DOHH2 (cell line): ENCODE data around the gene ESYT3.

ENCODE experiments used
- H3F3A ChIP-seq: fragments of 200-600 bp; sonication (generic), shearing (Covaris generic); 2 replicates; pipeline ENCODE4 v1.6.0; 2016; ENCODE audit warnings: antibody characterized with exemption, mild to moderate bottlenecking; ENCODE audit not compliant: control insufficient read depth, insufficient read depth
- H3K27ac ChIP-seq: fragments of 200-600 bp; sonication (generic); 2 replicates; pipeline ENCODE4 v1.5.1; 2014; ENCODE audit warnings: low read depth, mild to moderate bottlenecking, low read length, moderate library complexity
- H3K27me3 ChIP-seq: fragments of 200-600 bp; sonication (generic); 2 replicates; pipeline ENCODE4 v1.6.1; 2014; ENCODE audit warnings: mild to moderate bottlenecking, low read length, mixed read lengths; ENCODE audit not compliant: control insufficient read depth
- H3K36me3 ChIP-seq: fragments of 200-600 bp; sonication (generic); 2 replicates; pipeline ENCODE4 v1.6.1; 2014; ENCODE audit warnings: mild to moderate bottlenecking, low read length, moderate library complexity, mixed read lengths; ENCODE audit not compliant: control insufficient read depth
- H3K4me1 ChIP-seq: fragments of 200-600 bp; sonication (generic); 2 replicates; pipeline ENCODE4 v1.6.1; 2014; ENCODE audit warnings: mild to moderate bottlenecking, low read length, mixed read lengths; ENCODE audit not compliant: control insufficient read depth
- H3K4me2 ChIP-seq: fragments of 200-600 bp; sonication (generic); 2 replicates; pipeline ENCODE4 v1.6.0; 2014; ENCODE audit warnings: mild to moderate bottlenecking, low read length, moderate library complexity
- H3K4me3 ChIP-seq: fragments of 200-600 bp; sonication (generic); 2 replicates; pipeline ENCODE4 v1.5.1; 2014; ENCODE audit warnings: mild to moderate bottlenecking, low read length, mixed read lengths
- H3K79me2 ChIP-seq: fragments of 200-600 bp; sonication (generic); 2 replicates; pipeline ENCODE4 v1.6.1; 2014; ENCODE audit warnings: mild to moderate bottlenecking, low read length, mixed read lengths; ENCODE audit not compliant: control insufficient read depth
- H3K9me2 ChIP-seq: fragments of 200-600 bp; sonication (generic); replicated peaks from 2 replicates; pipeline ENCODE4 v1.6.1; 2014; ENCODE audit warnings: mild to moderate bottlenecking, low read length, mixed read lengths; ENCODE audit not compliant: control insufficient read depth
- H3K9me3 ChIP-seq: fragments of 200-600 bp; sonication (generic); 2 replicates; pipeline ENCODE4 v1.6.1; 2014; ENCODE audit warnings: antibody characterized with exemption, low read length, mixed read lengths; ENCODE audit not compliant: control insufficient read depth, insufficient read depth
- H4K20me1 ChIP-seq: fragments of 200-600 bp; sonication (generic); 2 replicates; pipeline ENCODE4 v1.6.0; 2014; ENCODE audit warnings: low read depth, mild to moderate bottlenecking, antibody characterized with exemption, low read length, moderate library complexity; ENCODE audit not compliant: control insufficient read depth, insufficient read depth
- EZH2phosphoT487 ChIP-seq: fragments of 200-600 bp; sonication (generic); IDR thresholded peaks from 2 replicates; pipeline ENCODE4 v1.6.1; 2017; ENCODE audit warnings: borderline replicate concordance, mild to moderate bottlenecking, antibody characterized with exemption, low read length, moderate library complexity, mixed read lengths
- TF ChIP-seq, protein P1 (sequence below): fragments of 200-600 bp; sonication (generic); IDR thresholded peaks from one replicate; pipeline ENCODE4 v1.5.1; 2014; ENCODE audit warnings: antibody characterized with exemption, mild to moderate bottlenecking, low read depth, low read length; ENCODE audit not compliant: poor library complexity, severe bottlenecking

ESYT3 gene

GRCh38 chr3:138394686-138395085 lies 39.7 kb upstream of the ESYT3 start:
- Histone ChIP-seq H4K20me1 (no peaks in the 10 kb centered on the region), H3K4me3 (no peak overlapping the region), H3K9me3 (no peaks in the 10 kb centered on the region), H3K4me1 (peaks cover 3% of the 10 kb centered on the region; the same call in 1 of the 2 replicates), H3K9me2 (no peaks in the 10 kb centered on the region), H3K79me2 (no peaks in the 10 kb centered on the region), H3F3A (no peaks in the 10 kb centered on the region), H3K27ac (no peak overlapping the region), H3K4me2 (no peak overlapping the region), H3K36me3 (no peaks in the 10 kb centered on the region), H3K27me3 (peaks cover 11% of the 10 kb centered on the region)
- TF ChIP-seq, protein P1, sequence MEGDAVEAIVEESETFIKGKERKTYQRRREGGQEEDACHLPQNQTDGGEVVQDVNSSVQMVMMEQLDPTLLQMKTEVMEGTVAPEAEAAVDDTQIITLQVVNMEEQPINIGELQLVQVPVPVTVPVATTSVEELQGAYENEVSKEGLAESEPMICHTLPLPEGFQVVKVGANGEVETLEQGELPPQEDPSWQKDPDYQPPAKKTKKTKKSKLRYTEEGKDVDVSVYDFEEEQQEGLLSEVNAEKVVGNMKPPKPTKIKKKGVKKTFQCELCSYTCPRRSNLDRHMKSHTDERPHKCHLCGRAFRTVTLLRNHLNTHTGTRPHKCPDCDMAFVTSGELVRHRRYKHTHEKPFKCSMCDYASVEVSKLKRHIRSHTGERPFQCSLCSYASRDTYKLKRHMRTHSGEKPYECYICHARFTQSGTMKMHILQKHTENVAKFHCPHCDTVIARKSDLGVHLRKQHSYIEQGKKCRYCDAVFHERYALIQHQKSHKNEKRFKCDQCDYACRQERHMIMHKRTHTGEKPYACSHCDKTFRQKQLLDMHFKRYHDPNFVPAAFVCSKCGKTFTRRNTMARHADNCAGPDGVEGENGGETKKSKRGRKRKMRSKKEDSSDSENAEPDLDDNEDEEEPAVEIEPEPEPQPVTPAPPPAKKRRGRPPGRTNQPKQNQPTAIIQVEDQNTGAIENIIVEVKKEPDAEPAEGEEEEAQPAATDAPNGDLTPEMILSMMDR: no peak
- TF ChIP-seq EZH2phosphoT487: no peak

- Histone ChIP-seq H4K20me1 (no peaks in the 10 kb centered on the region), H3K9me2 (no peaks in the 10 kb centered on the region), H3K36me3 (no peaks in the 10 kb centered on the region), H3K27ac (no peak overlapping the region), H3K9me3 (no peaks in the 10 kb centered on the region), H3K79me2 (no peaks in the 10 kb centered on the region), H3K4me2 (no peak overlapping the region), H3K4me1 (peaks cover 3% of the 10 kb centered on the region; the same call in 1 of the 2 replicates), H3F3A (no peaks in the 10 kb centered on the region), H3K4me3 (no peak overlapping the region), H3K27me3 (peaks cover 24% of the 10 kb centered on the region)
- no peak for TF ChIP-seq EZH2phosphoT487
- TF ChIP-seq, protein P1: no peak
Observed at GRCh38 chr3:138395865-138396751, 38.3 kb upstream of the ESYT3 start.

- Histone ChIP-seq H3K9me3 (no peaks in the 10 kb centered on the region), H3K4me1 (peaks cover 3% of the 10 kb centered on the region; the same call in 1 of the 2 replicates), H4K20me1 (no peaks in the 10 kb centered on the region), H3F3A (no peaks in the 10 kb centered on the region), H3K27me3 (peaks cover 32% of the 10 kb centered on the region), H3K4me3 (no peak overlapping the region), H3K36me3 (no peaks in the 10 kb centered on the region), H3K9me2 (no peaks in the 10 kb centered on the region), H3K79me2 (no peaks in the 10 kb centered on the region), H3K4me2 (no peak overlapping the region), H3K27ac (no peak overlapping the region)
- TF ChIP-seq, protein P1: no peak
- no peak for TF ChIP-seq EZH2phosphoT487
Observed at GRCh38 chr3:138396752-138397410, 37.5 kb upstream of the ESYT3 start.
